ENCODE data around the gene ZBTB5. TPM values are rescaled to one million over a fixed set of nuclear protein-coding genes. Genes with fewer than 3 reads are reported as not detected.
A peak's percentile ranks its signal among the peaks of the same experiment; 100 is the strongest.
"Not testable (repeated sequence)": the region's sequence is repeated elsewhere in the genome, so short reads cannot be mapped to it uniquely, and the experiment has no call there.

The ZBTB5 gene
- total RNA-seq, 2 donors from 2014 or later, result 13.9 to 16.5 TPM

GRCh38 chr9:37477987-37478619 is 12.9 kb upstream of the ZBTB5 start:
- H3K9me3 ChIP-seq (ENCODE audit: control insufficient read depth, low read length, poor library complexity, severe bottlenecking); DNase-seq; H3K4me3 Mint-ChIP-seq; ATAC-seq; H3K36me3 Mint-ChIP-seq (ENCODE audit: low read depth); H3K27ac Mint-ChIP-seq; H3K4me1 Mint-ChIP-seq: not testable (repeated sequence)
- H3K27me3 Mint-ChIP-seq, result peaks cover 37% of the 10 kb centered on the region

GRCh38 chr9:37477443-37477842 is 12.2 kb upstream of the ZBTB5 start:
- not testable (repeated sequence) for H3K4me3 Mint-ChIP-seq

GRCh38 chr9:37476930-37477329 is 11.7 kb upstream of the ZBTB5 start:
- peaks cover 7% of the 10 kb centered on the region for H3K4me1 Mint-ChIP-seq

More at GRCh38 chr9:37477443-37477842, 12.2 kb upstream of the ZBTB5 start:
- not testable (repeated sequence) for H3K27ac Mint-ChIP-seq; H3K36me3 Mint-ChIP-seq (ENCODE audit: low read depth); H3K9me3 ChIP-seq (ENCODE audit: control insufficient read depth, low read length, poor library complexity, severe bottlenecking); ATAC-seq; H3K4me1 Mint-ChIP-seq; DNase-seq
- H3K27me3 Mint-ChIP-seq, result peaks cover 37% of the 10 kb centered on the region

GRCh38 chr9:37474438-37474837 is 9.2 kb upstream of the ZBTB5 start:
- no peaks in the 10 kb centered on the region for H3K9me3 ChIP-seq (ENCODE audit: control insufficient read depth, low read length, poor library complexity, severe bottlenecking)
- no peak overlapping the region for H3K27ac Mint-ChIP-seq
- no peaks in the 10 kb centered on the region for H3K36me3 Mint-ChIP-seq (ENCODE audit: low read depth)
- H3K4me3 Mint-ChIP-seq, result no peak overlapping the region
- no peak for DNase-seq
- ATAC-seq, result no peak
- H3K27me3 Mint-ChIP-seq, result peaks cover 29% of the 10 kb centered on the region
- peaks cover 13% of the 10 kb centered on the region for H3K4me1 Mint-ChIP-seq

More at GRCh38 chr9:37476930-37477329, 11.7 kb upstream of the ZBTB5 start:
- no peak for ATAC-seq
- H3K27me3 Mint-ChIP-seq, result peaks cover 37% of the 10 kb centered on the region
- no peak overlapping the region for H3K4me3 Mint-ChIP-seq
- H3K27ac Mint-ChIP-seq, result no peak overlapping the region
- no peak for DNase-seq
- peaks cover 4% of the 10 kb centered on the region for H3K36me3 Mint-ChIP-seq (ENCODE audit: low read depth)
- no peaks in the 10 kb centered on the region for H3K9me3 ChIP-seq (ENCODE audit: control insufficient read depth, low read length, poor library complexity, severe bottlenecking)

GRCh38 chr9:37473982-37474381 is 8.7 kb upstream of the ZBTB5 start:
- H3K36me3 Mint-ChIP-seq (ENCODE audit: low read depth); H3K27ac Mint-ChIP-seq; H3K9me3 ChIP-seq (ENCODE audit: control insufficient read depth, low read length, poor library complexity, severe bottlenecking); H3K4me3 Mint-ChIP-seq; DNase-seq; ATAC-seq: not testable (repeated sequence)
- peaks cover 25% of the 10 kb centered on the region for H3K27me3 Mint-ChIP-seq
- peaks cover 13% of the 10 kb centered on the region for H3K4me1 Mint-ChIP-seq

- Mint-ChIP-seq H3K4me3 (peak overlapping the region; percentile 88), H3K27ac (peak overlapping the region; percentile 86), H3K4me1 (peaks cover 10% of the 10 kb centered on the region), H3K36me3 (ENCODE audit: low read depth) (no peaks in the 10 kb centered on the region), H3K27me3 (peaks cover 7% of the 10 kb centered on the region)
- no peaks in the 10 kb centered on the region for H3K9me3 ChIP-seq (ENCODE audit: control insufficient read depth, low read length, poor library complexity, severe bottlenecking)
- DNase-seq (no peak), ATAC-seq (no peak)
Measured at GRCh38 chr9:37471942-37472684, 6.9 kb upstream of the ZBTB5 start.

GRCh38 chr9:37468620-37469019 is 3.4 kb upstream of the ZBTB5 start:
- DNase-seq, result no peak
- Mint-ChIP-seq H3K27me3 (no peaks in the 10 kb centered on the region), H3K4me1 (peaks cover 23% of the 10 kb centered on the region), H3K36me3 (ENCODE audit: low read depth) (no peaks in the 10 kb centered on the region), H3K27ac (no peak overlapping the region), H3K4me3 (no peak overlapping the region)
- no peaks in the 10 kb centered on the region for H3K9me3 ChIP-seq (ENCODE audit: control insufficient read depth, low read length, poor library complexity, severe bottlenecking)
- ATAC-seq, result no peak

- not testable (repeated sequence) for DNase-seq; H3K36me3 Mint-ChIP-seq (ENCODE audit: low read depth); H3K4me3 Mint-ChIP-seq; ATAC-seq; H3K27me3 Mint-ChIP-seq; H3K27ac Mint-ChIP-seq; H3K9me3 ChIP-seq (ENCODE audit: control insufficient read depth, low read length, poor library complexity, severe bottlenecking)
- peaks cover 29% of the 10 kb centered on the region for H3K4me1 Mint-ChIP-seq
Measured at GRCh38 chr9:37467530-37467929, 2.3 kb upstream of the ZBTB5 start.

GRCh38 chr9:37466037-37466709 is 923 bp upstream of the ZBTB5 start:
- peak overlapping the region; percentile 97 for H3K27ac Mint-ChIP-seq
- DNase-seq, result peak in 2 of 3 donors; percentile 18 to 20
- H3K4me1 Mint-ChIP-seq, result peaks cover 19% of the 10 kb centered on the region
- ATAC-seq, result no peak
- H3K27me3 Mint-ChIP-seq, result no peaks in the 10 kb centered on the region
- no peaks in the 10 kb centered on the region for H3K9me3 ChIP-seq (ENCODE audit: control insufficient read depth, low read length, poor library complexity, severe bottlenecking)
- no peaks in the 10 kb centered on the region for H3K36me3 Mint-ChIP-seq (ENCODE audit: low read depth)
- peak overlapping the region; percentile 95 for H3K4me3 Mint-ChIP-seq

- peaks cover 19% of the 10 kb centered on the region for H3K4me1 Mint-ChIP-seq
- H3K27ac Mint-ChIP-seq, result peak overlapping the region; percentile 97
- no peaks in the 10 kb centered on the region for H3K36me3 Mint-ChIP-seq (ENCODE audit: low read depth)
- DNase-seq (peak; percentile 73 to 86 (median 83)), ATAC-seq (peak; percentile 56)
- H3K9me3 ChIP-seq (ENCODE audit: control insufficient read depth, low read length, poor library complexity, severe bottlenecking), result no peaks in the 10 kb centered on the region
- no peaks in the 10 kb centered on the region for H3K27me3 Mint-ChIP-seq
- H3K4me3 Mint-ChIP-seq, result peak overlapping the region; percentile 95
Measured at GRCh38 chr9:37464426-37465248, 613 bp downstream of the ZBTB5 start.

- Mint-ChIP-seq H3K36me3 (ENCODE audit: low read depth) (no peaks in the 10 kb centered on the region), H3K4me3 (peak overlapping the region; percentile 95), H3K27ac (peak overlapping the region; percentile 97), H3K4me1 (peaks cover 19% of the 10 kb centered on the region), H3K27me3 (no peaks in the 10 kb centered on the region)
- DNase-seq, result no peak
- no peak for ATAC-seq
- no peaks in the 10 kb centered on the region for H3K9me3 ChIP-seq (ENCODE audit: control insufficient read depth, low read length, poor library complexity, severe bottlenecking)
Measured at GRCh38 chr9:37464006-37464405, 1.2 kb downstream of the ZBTB5 start.

- H3K4me3 Mint-ChIP-seq, result no peak overlapping the region
- DNase-seq, result no peak
Measured at GRCh38 chr9:37456817-37457216, 8.4 kb downstream of the ZBTB5 start.

More at GRCh38 chr9:37456817-37457216, 8.4 kb downstream of the ZBTB5 start:
- peak; percentile 54 for ATAC-seq
- no peaks in the 10 kb centered on the region for H3K36me3 Mint-ChIP-seq (ENCODE audit: low read depth)
- no peaks in the 10 kb centered on the region for H3K27me3 Mint-ChIP-seq
- H3K4me1 Mint-ChIP-seq, result peaks cover 39% of the 10 kb centered on the region
- H3K27ac Mint-ChIP-seq, result peak overlapping the region; percentile 71
- H3K9me3 ChIP-seq (ENCODE audit: control insufficient read depth, low read length, poor library complexity, severe bottlenecking), result no peaks in the 10 kb centered on the region
